Amniotic epithelial cell (primary cell): ENCODE measurements around the gene SH2B2.

Experiments used
- DNase-seq: peaks from one replicate; pipeline ENCODE4 v3.0.0-alpha.2; 2010; ENCODE audit warnings: low read depth

SH2B2 gene

GRCh38 chr7:102286237-102287110 lies at the start of gene SH2B2:
SH2B2 (plus strand) TSS chr7:102286868; CDS start chr7:102300551, 13,683 bp downstream.
- peak; percentile 65 for DNase-seq

- no peak for DNase-seq
Measured at GRCh38 chr7:102239206-102239820, 47.4 kb upstream of the SH2B2 start.

GRCh38 chr7:102241431-102241830 lies 45.2 kb upstream of the SH2B2 start:
- DNase-seq, result no peak

- DNase-seq, result no peak
Measured at GRCh38 chr7:102244601-102245000, 42.1 kb upstream of the SH2B2 start.

- no peak for DNase-seq
Measured at GRCh38 chr7:102248081-102248455, 38.6 kb upstream of the SH2B2 start.

- DNase-seq, result no peak
Measured at GRCh38 chr7:102248456-102249395, 37.9 kb upstream of the SH2B2 start.

GRCh38 chr7:102251531-102252365 lies 34.9 kb upstream of the SH2B2 start:
- no peak for DNase-seq

- no peak for DNase-seq
Measured at GRCh38 chr7:102252366-102252982, 34.2 kb upstream of the SH2B2 start.

GRCh38 chr7:102253066-102253972 lies 33.3 kb upstream of the SH2B2 start:
- no peak for DNase-seq

- no peak for DNase-seq
Measured at GRCh38 chr7:102253973-102254370, 32.7 kb upstream of the SH2B2 start.

GRCh38 chr7:102254521-102254920 lies 32.1 kb upstream of the SH2B2 start:
- DNase-seq, result no peak

- no peak for DNase-seq
Measured at GRCh38 chr7:102255501-102255900, 31.2 kb upstream of the SH2B2 start.

GRCh38 chr7:102255916-102256315 lies 30.8 kb upstream of the SH2B2 start:
- no peak for DNase-seq

GRCh38 chr7:102258073-102258748 lies 28.5 kb upstream of the SH2B2 start:
- DNase-seq, result no peak

GRCh38 chr7:102258749-102259107 lies 27.9 kb upstream of the SH2B2 start:
- DNase-seq, result peak; percentile 74

- peak; percentile 73 for DNase-seq
Measured at GRCh38 chr7:102260856-102261255, 25.8 kb upstream of the SH2B2 start.

GRCh38 chr7:102261451-102261850 lies 25.2 kb upstream of the SH2B2 start:
- DNase-seq, result no peak

GRCh38 chr7:102262546-102262945 lies 24.1 kb upstream of the SH2B2 start:
- no peak for DNase-seq

GRCh38 chr7:102264367-102264891 lies 22.2 kb upstream of the SH2B2 start:
- DNase-seq, result peak; percentile 43
